HepG2 (cell line): ENCODE data around the gene DPM1. TPM values are rescaled to one million over a fixed set of nuclear protein-coding genes. Genes with fewer than 3 reads are reported as not detected.

Experiments
- ATRX ChIP-seq: sonication (generic); formaldehyde crosslinking; IDR thresholded peaks from 2 replicates; pipeline ENCODE4 v1.4.0; 2020; ENCODE audit warnings: missing genetic modification reagents, borderline replicate concordance
- CEBPZ ChIP-seq: IDR thresholded peaks from 2 replicates; pipeline ENCODE4 v1.6.1; 2012; ENCODE audit warnings: low read length, improper control_type of control experiment
- GPBP1L1 ChIP-seq: sonication (generic); formaldehyde crosslinking; IDR thresholded peaks from 2 replicates; pipeline ENCODE4 v1.5.0; 2020; ENCODE audit warnings: mild to moderate bottlenecking, missing genetic modification reagents
- HNF4A ChIP-seq: sonication (generic); formaldehyde crosslinking; IDR thresholded peaks from 2 replicates; pipeline ENCODE4 v1.4.0; 2020; ENCODE audit warnings: missing genetic modification reagents
- NFRKB ChIP-seq: fragments of 450-650 bp; IDR thresholded peaks from 2 replicates; pipeline ENCODE4 v1.6.1; 2017
- PHF21A ChIP-seq: sonication (generic); formaldehyde crosslinking; IDR thresholded peaks from 2 replicates; pipeline ENCODE4 v1.5.0; 2020; ENCODE audit warnings: mild to moderate bottlenecking, missing genetic modification reagents
- ZFP36 ChIP-seq: fragments of 150-350 bp; IDR thresholded peaks from 2 replicates; pipeline ENCODE4 v1.6.1; 2018; ENCODE audit warnings: borderline replicate concordance, low read length, low read depth; ENCODE audit not compliant: partially characterized antibody
- ZNF609 ChIP-seq: sonication (generic); formaldehyde crosslinking; IDR thresholded peaks from 2 replicates; pipeline ENCODE4 v1.4.0; 2020; ENCODE audit warnings: mild to moderate bottlenecking, missing genetic modification reagents, borderline replicate concordance
- polyA plus RNA-seq, 8 experiments: library from polyadenylated mRNA; depleted of rRNA in 3 of 8; stranded (reverse) in 7 of 8; unstranded in 1 of 8; fragments of >200 nt; fragmentation: Illumina TruSeq in 4 of 8; extraction: Trizol in 4 of 8; gene quantifications; 2 replicates each; pipeline versions ENCODE4 v1.2.1 to v1.2.3, GENCODE V29; 2011 to 2016; ENCODE audit warnings: low read depth in 4 of 8, missing spikeins in 1 of 8, mixed read lengths in 1 of 8; ENCODE audit not compliant: insufficient read depth in 1 of 8
- total RNA-seq, 5 experiments: library from RNA; depleted of rRNA; stranded (reverse); fragments of >200 nt; fragmentation: Illumina TruSeq; extraction: Trizol; gene quantifications; 2 replicates each; pipeline ENCODE4 v1.2.3, GENCODE V29; 2016; ENCODE audit warnings: low read depth in 1 of 5
- TF ChIP-seq, protein P1 (sequence below): sonication (generic); formaldehyde crosslinking; IDR thresholded peaks from 2 replicates; pipeline ENCODE4 v1.4.0; 2020; ENCODE audit warnings: missing genetic modification reagents, borderline replicate concordance
- TF ChIP-seq, protein P2 (sequence below): sonication (generic); formaldehyde crosslinking; IDR thresholded peaks from 2 replicates; pipeline ENCODE4 v1.4.0; 2020; ENCODE audit warnings: missing genetic modification reagents
- TF ChIP-seq, protein P3 (sequence below): sonication (generic); formaldehyde crosslinking; IDR thresholded peaks from 2 replicates; pipeline ENCODE4 v1.4.0; 2020; ENCODE audit warnings: missing genetic modification reagents, borderline replicate concordance

DPM1 gene
- total and polyA plus RNA-seq, 2 of the 13 experiments (the other 11 are each of a cell fraction or from before 2014, with no cell fraction given) = 83.2 to 161 TPM

DNA sequence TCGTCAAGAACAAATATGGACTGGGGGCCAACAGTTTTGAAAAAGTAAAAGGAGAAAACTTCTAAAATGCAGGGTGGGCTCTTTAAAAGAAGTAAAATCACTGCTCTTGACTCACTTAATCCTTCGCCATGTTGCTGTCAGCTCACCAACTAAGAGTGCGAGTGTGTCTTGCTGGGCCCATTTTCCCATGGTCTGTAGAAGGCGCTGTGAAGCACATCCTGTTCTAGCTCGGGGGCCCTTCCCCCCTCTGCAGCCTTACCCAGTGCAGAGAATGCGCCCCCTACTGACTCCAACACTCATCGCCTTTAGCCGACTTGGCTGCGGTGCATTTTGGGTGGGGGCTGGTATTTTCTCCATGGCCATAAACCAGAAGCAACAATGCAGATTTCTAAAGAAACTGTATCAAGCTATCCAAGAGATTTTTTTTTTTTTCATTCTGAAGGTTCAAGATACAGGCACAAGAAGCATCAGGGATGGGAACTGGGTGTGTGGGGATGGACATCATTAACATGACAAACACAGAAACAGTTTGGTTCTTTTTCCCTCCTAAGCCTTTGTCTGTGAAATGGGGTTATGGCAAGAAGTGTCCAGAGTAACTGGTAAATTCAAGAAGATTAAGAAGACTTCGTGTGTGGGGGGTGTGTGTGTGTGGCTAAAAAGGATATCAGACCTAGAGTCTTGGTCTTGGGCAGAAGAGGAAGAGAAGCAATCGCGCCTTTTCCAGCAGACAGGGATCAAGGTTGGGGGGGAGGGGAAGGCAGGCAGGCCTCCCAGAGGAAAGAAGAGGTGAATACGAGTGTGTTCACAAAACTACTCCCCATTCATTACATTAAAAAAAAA lies 28.8 kb downstream of the DPM1 start (continued):
- TF ChIP-seq, protein P1, sequence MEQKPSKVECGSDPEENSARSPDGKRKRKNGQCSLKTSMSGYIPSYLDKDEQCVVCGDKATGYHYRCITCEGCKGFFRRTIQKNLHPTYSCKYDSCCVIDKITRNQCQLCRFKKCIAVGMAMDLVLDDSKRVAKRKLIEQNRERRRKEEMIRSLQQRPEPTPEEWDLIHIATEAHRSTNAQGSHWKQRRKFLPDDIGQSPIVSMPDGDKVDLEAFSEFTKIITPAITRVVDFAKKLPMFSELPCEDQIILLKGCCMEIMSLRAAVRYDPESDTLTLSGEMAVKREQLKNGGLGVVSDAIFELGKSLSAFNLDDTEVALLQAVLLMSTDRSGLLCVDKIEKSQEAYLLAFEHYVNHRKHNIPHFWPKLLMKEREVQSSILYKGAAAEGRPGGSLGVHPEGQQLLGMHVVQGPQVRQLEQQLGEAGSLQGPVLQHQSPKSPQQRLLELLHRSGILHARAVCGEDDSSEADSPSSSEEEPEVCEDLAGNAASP (CRISPR knock-in tag) = 0 out of 2 replicates have a peak, but pooled peaks have one; percentile 66
- TF ChIP-seq HNF4A = peak; percentile 50
- peak; percentile 74 for TF ChIP-seq ZNF609 (CRISPR knock-in tag)
- no peak for TF ChIP-seq CEBPZ
- TF ChIP-seq ATRX (CRISPR knock-in tag) = no peak; the same call in 1 of the 2 replicates
- TF ChIP-seq, protein P2, sequence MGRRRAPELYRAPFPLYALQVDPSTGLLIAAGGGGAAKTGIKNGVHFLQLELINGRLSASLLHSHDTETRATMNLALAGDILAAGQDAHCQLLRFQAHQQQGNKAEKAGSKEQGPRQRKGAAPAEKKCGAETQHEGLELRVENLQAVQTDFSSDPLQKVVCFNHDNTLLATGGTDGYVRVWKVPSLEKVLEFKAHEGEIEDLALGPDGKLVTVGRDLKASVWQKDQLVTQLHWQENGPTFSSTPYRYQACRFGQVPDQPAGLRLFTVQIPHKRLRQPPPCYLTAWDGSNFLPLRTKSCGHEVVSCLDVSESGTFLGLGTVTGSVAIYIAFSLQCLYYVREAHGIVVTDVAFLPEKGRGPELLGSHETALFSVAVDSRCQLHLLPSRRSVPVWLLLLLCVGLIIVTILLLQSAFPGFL (CRISPR knock-in tag) = no peak
- TF ChIP-seq, protein P3, sequence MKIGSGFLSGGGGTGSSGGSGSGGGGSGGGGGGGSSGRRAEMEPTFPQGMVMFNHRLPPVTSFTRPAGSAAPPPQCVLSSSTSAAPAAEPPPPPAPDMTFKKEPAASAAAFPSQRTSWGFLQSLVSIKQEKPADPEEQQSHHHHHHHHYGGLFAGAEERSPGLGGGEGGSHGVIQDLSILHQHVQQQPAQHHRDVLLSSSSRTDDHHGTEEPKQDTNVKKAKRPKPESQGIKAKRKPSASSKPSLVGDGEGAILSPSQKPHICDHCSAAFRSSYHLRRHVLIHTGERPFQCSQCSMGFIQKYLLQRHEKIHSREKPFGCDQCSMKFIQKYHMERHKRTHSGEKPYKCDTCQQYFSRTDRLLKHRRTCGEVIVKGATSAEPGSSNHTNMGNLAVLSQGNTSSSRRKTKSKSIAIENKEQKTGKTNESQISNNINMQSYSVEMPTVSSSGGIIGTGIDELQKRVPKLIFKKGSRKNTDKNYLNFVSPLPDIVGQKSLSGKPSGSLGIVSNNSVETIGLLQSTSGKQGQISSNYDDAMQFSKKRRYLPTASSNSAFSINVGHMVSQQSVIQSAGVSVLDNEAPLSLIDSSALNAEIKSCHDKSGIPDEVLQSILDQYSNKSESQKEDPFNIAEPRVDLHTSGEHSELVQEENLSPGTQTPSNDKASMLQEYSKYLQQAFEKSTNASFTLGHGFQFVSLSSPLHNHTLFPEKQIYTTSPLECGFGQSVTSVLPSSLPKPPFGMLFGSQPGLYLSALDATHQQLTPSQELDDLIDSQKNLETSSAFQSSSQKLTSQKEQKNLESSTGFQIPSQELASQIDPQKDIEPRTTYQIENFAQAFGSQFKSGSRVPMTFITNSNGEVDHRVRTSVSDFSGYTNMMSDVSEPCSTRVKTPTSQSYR (CRISPR knock-in tag) = peak; percentile 100
- no peak for TF ChIP-seq GPBP1L1
- no peak for TF ChIP-seq NFRKB
- TF ChIP-seq PHF21A (CRISPR knock-in tag) = peak; percentile 94
- TF ChIP-seq ZFP36 = peak; percentile 66
